ENCODE measurements around the gene GGPS1. TPM values are rescaled to one million over a fixed set of nuclear protein-coding genes. Genes with fewer than 3 reads are reported as not detected.
"Not testable (repeated sequence)": the region's sequence is repeated elsewhere in the genome, so short reads cannot be mapped to it uniquely, and the experiment has no call there.

GGPS1 gene
- total RNA-seq: 13.0 TPM

DNA sequence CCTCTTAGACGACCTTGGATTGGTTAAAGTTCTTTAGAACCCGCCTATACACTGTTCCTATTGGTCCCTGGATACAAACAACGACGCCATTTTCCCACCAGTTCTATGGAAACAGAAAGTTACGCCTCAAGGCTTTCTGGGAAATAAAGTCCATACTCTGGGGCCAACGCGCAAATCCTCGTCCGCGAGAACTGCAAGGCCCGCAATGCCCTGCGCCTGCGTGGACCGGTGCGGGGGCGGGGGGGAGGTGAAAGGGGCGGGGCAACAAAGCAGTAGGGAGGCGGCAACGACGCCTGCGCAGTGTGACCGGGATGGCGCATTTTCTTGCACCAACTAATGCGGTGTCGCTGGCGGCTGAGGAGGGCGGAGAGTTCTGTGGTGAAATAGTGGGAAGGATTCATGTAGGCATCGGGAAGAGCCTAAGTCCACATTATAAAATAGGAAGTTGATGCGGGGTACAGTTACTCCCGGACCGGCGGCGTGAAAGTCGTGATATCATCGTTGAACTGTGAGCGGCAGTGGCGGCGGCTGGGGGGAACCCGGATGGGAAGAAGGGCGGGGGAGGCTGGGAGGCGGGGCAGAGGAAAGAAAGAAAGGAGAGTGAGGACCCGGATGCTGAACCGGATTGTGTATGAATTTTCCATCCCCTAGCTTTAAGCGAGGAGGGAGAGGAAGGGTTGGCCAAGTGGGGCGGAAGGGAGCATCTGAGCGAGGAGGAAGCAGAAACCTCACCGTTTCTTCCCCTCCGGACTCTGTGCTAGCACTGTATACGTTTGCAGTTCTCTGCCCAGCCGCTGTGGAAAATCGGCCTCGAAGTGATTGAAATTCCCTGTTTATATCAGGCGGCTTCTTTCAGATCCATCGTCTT, at the start of gene GGPS1:
Gene GGPS1 (plus strand): TSS at position 300 of the 868 bp plus-strand sequence. CDS start 6,695 bp downstream, outside the sequence.
- peak; percentile 60 to 96 for TF ChIP-seq POLR2AphosphoS5 (IDR thresholded peaks at IDR 0.05; ENCODE audit: insufficient read depth in 1 of 2, low read depth in 1 of 2)
- peak in 1 of 2 donors; percentile 95 for TF ChIP-seq POLR2A (IDR thresholded peaks at IDR 0.05)
- TF ChIP-seq, protein P1, sequence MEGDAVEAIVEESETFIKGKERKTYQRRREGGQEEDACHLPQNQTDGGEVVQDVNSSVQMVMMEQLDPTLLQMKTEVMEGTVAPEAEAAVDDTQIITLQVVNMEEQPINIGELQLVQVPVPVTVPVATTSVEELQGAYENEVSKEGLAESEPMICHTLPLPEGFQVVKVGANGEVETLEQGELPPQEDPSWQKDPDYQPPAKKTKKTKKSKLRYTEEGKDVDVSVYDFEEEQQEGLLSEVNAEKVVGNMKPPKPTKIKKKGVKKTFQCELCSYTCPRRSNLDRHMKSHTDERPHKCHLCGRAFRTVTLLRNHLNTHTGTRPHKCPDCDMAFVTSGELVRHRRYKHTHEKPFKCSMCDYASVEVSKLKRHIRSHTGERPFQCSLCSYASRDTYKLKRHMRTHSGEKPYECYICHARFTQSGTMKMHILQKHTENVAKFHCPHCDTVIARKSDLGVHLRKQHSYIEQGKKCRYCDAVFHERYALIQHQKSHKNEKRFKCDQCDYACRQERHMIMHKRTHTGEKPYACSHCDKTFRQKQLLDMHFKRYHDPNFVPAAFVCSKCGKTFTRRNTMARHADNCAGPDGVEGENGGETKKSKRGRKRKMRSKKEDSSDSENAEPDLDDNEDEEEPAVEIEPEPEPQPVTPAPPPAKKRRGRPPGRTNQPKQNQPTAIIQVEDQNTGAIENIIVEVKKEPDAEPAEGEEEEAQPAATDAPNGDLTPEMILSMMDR (IDR thresholded peaks at IDR 0.05): no peak
- intact Hi-C loops (cut with DNase I): no loop called here
- DNase-seq (ENCODE audit: extremely low spot score in 2 of 2): peak; percentile 98 to 99
- Histone ChIP-seq H3K27ac (peak within 1 kb of the TSS; percentile 94), H3K36me3 (no peaks in the 10 kb centered on the region), H3K4me1 (peaks cover 75% of the 10 kb centered on the region), H3K9me3 (no peaks in the 10 kb centered on the region), H3K27me3 (no peaks in the 10 kb centered on the region), H3K4me3 (peak within 1 kb of the TSS; percentile 65 to 93)

DNA sequence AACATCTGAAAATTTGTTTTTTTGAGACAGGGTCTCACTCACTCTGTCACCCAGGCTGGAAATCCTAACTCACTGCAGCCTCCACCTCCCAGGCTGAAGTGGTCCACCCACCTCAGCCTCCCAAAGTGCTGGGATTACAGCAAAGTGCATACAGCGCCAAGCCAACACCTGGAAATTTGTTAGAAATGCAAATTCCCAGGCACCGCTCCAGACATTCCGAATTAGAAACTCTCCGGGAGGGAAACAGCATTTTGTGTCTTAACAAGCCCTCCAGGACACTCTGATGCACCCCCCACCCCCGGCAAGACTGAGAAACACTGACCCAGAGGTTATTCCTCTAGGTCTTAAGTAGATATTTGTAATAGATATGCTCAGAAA, 49.5 kb upstream of the GGPS1 start:
- intact Hi-C loops (cut with DNase I): no loop called here
- Histone ChIP-seq H3K27me3 (no peaks in the 10 kb centered on the region), H3K9me3 (no peaks in the 10 kb centered on the region), H3K27ac (no peak overlapping the region), H3K4me1 (peaks cover 49% of the 10 kb centered on the region), H3K4me3 (no peak overlapping the region), H3K36me3 (no peaks in the 10 kb centered on the region)
- no peak for DNase-seq (ENCODE audit: extremely low spot score in 2 of 2)
- TF ChIP-seq POLR2A (IDR thresholded peaks at IDR 0.05) (no peak), POLR2AphosphoS5 (IDR thresholded peaks at IDR 0.05; ENCODE audit: insufficient read depth in 1 of 2, low read depth in 1 of 2) (no peak)
- TF ChIP-seq, protein P1 (IDR thresholded peaks at IDR 0.05): no peak

DNA sequence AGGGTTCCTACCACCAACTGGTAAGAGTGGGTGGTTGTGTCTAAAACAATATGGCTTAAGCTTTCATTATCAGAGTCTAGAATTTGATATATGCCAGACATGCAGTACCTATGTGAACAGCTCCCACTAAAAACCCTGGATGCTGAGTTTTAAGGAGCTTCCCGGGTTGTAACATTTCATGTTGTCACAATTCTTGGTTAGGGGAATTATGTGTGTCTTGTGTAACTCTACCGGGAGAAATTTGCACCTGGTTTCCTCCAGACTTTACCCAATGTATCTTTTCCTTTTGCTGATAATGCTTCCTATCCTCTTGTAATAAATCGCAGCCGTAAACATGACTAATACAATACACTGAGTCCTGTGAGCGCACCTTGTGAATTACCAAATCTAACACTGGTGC, 48.7 kb upstream of the GGPS1 start:
- intact Hi-C loops (cut with DNase I): no loop called here
- Histone ChIP-seq H3K9me3 (no peaks in the 10 kb centered on the region), H3K27ac (no peak overlapping the region), H3K27me3 (no peaks in the 10 kb centered on the region), H3K36me3 (no peaks in the 10 kb centered on the region), H3K4me1 (peaks cover 51% of the 10 kb centered on the region), H3K4me3 (no peak overlapping the region)
- no peak for DNase-seq (ENCODE audit: extremely low spot score in 2 of 2)
- TF ChIP-seq POLR2A (IDR thresholded peaks at IDR 0.05): no peak

DNA sequence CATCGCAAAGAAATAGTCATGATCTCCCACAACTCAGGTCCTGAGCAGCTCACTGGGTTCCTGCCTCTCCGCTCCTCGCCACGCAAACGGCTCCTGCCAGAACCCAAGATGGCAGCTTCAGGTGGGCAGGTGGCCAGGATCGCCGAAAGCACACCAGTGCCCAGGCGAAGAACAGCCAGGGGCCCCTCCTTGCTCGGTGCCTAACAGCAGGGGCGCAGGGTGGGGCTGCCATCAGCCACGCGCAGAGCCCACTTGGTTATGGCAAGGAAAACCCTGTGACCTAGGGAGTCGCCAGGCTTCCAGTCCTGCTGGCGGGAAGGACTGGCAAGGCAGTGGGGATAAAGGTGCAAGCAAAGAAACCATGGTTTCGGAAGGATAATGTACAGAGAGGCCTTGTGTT, 47.9 kb upstream of the GGPS1 start:
- no peaks in the 10 kb centered on the region for H3K9me3 ChIP-seq
- intact Hi-C loops (cut with DNase I): no loop called here
- DNase-seq (ENCODE audit: extremely low spot score in 2 of 2): no peak
- no peaks in the 10 kb centered on the region for H3K36me3 ChIP-seq
- TF ChIP-seq, protein P1 (IDR thresholded peaks at IDR 0.05): no peak
- TF ChIP-seq POLR2A (IDR thresholded peaks at IDR 0.05) (no peak), POLR2AphosphoS5 (IDR thresholded peaks at IDR 0.05; ENCODE audit: insufficient read depth in 1 of 2, low read depth in 1 of 2) (no peak)
- no peaks in the 10 kb centered on the region for H3K27me3 ChIP-seq
- H3K27ac ChIP-seq: no peak overlapping the region
- H3K4me3 ChIP-seq: no peak overlapping the region
- peaks cover 48% of the 10 kb centered on the region for H3K4me1 ChIP-seq

DNA sequence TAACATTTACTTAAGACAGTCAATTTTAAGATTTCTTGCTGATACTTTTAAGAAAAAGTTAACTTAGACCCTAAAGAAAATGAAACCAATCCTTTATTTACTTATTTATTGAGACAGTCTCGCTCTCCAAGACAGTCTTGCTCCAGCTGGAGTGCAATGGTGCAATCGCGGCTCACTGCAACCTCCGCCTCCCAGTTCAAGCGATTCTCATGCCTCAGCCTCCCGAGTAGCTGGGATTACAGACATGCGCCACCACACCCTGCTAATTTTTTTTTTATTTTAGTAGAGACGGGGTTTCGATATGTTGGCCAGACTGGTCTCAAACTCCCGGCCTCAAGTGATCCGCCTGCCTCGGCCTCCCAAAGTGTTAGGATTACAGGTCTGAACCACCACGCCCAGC, 44.7 kb upstream of the GGPS1 start:
- DNase-seq (ENCODE audit: extremely low spot score in 2 of 2); H3K9me3 ChIP-seq; H3K27me3 ChIP-seq; H3K36me3 ChIP-seq; H3K4me3 ChIP-seq; H3K27ac ChIP-seq; intact Hi-C loops (cut with DNase I): not testable (repeated sequence)
- H3K4me1 ChIP-seq: peaks cover 63% of the 10 kb centered on the region

DNA sequence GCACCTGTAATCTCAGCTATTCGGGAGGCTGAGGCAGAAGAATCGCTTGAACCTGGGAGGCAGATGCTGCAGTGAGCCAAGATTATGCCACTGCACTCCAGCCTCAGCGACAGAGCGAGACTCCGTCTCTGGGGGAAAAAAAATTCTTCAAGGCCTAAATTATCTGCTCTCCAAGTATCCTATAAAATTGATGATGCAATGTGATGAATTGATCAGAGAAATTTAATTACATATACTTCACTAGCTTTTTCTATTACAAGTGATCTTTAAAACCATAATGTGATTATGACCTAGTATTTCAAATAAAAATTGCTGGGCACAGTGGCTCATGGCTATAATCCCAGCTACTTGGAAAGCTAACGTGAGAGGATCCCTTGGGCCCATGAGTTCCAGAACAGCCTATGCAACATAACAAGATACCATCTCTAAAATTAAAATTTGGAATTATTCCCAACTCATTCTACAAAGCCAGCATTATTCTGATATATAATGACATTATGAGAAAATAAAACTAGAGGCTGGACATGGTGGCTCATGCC, 44.1 kb upstream of the GGPS1 start:
- intact Hi-C loops (cut with DNase I): no loop called here
- TF ChIP-seq, protein P1 (IDR thresholded peaks at IDR 0.05): no peak
- TF ChIP-seq POLR2A (IDR thresholded peaks at IDR 0.05) (no peak), POLR2AphosphoS5 (IDR thresholded peaks at IDR 0.05; ENCODE audit: insufficient read depth in 1 of 2, low read depth in 1 of 2) (no peak)
- Histone ChIP-seq H3K27me3 (no peaks in the 10 kb centered on the region), H3K27ac (no peak overlapping the region), H3K9me3 (no peaks in the 10 kb centered on the region), H3K36me3 (no peaks in the 10 kb centered on the region), H3K4me1 (peaks cover 64% of the 10 kb centered on the region), H3K4me3 (no peak overlapping the region)
- no peak for DNase-seq (ENCODE audit: extremely low spot score in 2 of 2)

Data from vagina (tissue), 2 donors.